IMR-90 (cell line): Measurements from ENCODE around the gene TENM4. TPM values are rescaled to one million over a fixed set of nuclear protein-coding genes. Genes with fewer than 3 reads are reported as not detected.

Source experiments
- ATAC-seq: fragments of 200-7000 bp; cut with Tn5 transposase; 2 replicates; pipeline ENCODE4 v1.9.1; 2020; ENCODE audit warnings: low read depth, mild to moderate bottlenecking, moderate library complexity
- BruUV-seq: library from RNA; stranded (reverse); fragments of 400-500 nt; replicated peaks from 2 replicates; lab custom pipeline; 2021; lab: Mats Ljungman, UMichigan
- CTCF ChIA-PET: fragments of 300-600 bp; formaldehyde crosslinking; extraction: SDS; loops from one replicate; lab custom pipeline; 2021; ENCODE audit warnings: antibody characterized with exemption; lab: Yijun Ruan, JAX
- POLR2A ChIA-PET: fragments of 300-600 bp; sonication (Branson Sonifier 250); formaldehyde crosslinking; loops from one replicate; lab custom pipeline; 2022; ENCODE audit warnings: antibody characterized with exemption; ENCODE audit not compliant: unreplicated experiment; lab: Charles Lee
- DNase-seq: peaks from one replicate; pipeline ENCODE4 v3.0.0; 2013
- H2AFZ ChIP-seq: replicated peaks from 2 replicates; pipeline ENCODE3; 2013; ENCODE audit warnings: low read length, mild to moderate bottlenecking; ENCODE audit not compliant: poor library complexity
- H2AK5ac ChIP-seq: 2 replicates; pipeline ENCODE4 v1.6.1; 2013; ENCODE audit warnings: low read depth, low read length, inconsistent platforms
- H2AK9ac ChIP-seq: replicated peaks from 2 replicates; pipeline ENCODE3; 2013; ENCODE audit warnings: mild to moderate bottlenecking, low read depth, low read length, moderate library complexity; ENCODE audit not compliant: poor library complexity
- H2BK120ac ChIP-seq: 2 replicates; pipeline ENCODE4 v1.6.1; 2013; ENCODE audit warnings: low read depth, low read length, inconsistent platforms
- H2BK15ac ChIP-seq: 3 replicates; pipeline ENCODE4 v1.6.1; 2013; ENCODE audit warnings: low read depth, low read length, inconsistent platforms
- H2BK20ac ChIP-seq: 2 replicates; pipeline ENCODE4 v1.6.1; 2013; ENCODE audit warnings: low read depth, mild to moderate bottlenecking, inconsistent platforms, low read length, moderate library complexity
- H2BK5ac ChIP-seq: 2 replicates; pipeline ENCODE4 v1.6.1; 2013; ENCODE audit warnings: mild to moderate bottlenecking, low read depth, low read length, inconsistent platforms; ENCODE audit not compliant: poor library complexity, severe bottlenecking
- H3K14ac ChIP-seq: replicated peaks from 2 replicates; pipeline ENCODE4 v1.6.1; 2013; ENCODE audit warnings: low read depth, low read length, inconsistent platforms
- H3K18ac ChIP-seq: 2 replicates; pipeline ENCODE4 v1.6.1; 2013; ENCODE audit warnings: low read depth, low read length, control low read depth
- H3K23ac ChIP-seq: 2 replicates; pipeline ENCODE4 v1.6.1; 2013; ENCODE audit warnings: low read depth, low read length, inconsistent platforms
- H3K27ac ChIP-seq: 2 replicates; pipeline ENCODE4 v1.5.1; 2013; ENCODE audit warnings: mild to moderate bottlenecking, control low read depth, low read length; ENCODE audit not compliant: insufficient read depth
- H3K27me3 ChIP-seq: 2 replicates; pipeline ENCODE4 v1.6.1; 2013; ENCODE audit warnings: low read length; ENCODE audit not compliant: control insufficient read depth, insufficient read depth
- H3K36me3 ChIP-seq: 2 replicates; pipeline ENCODE4 v1.6.1; 2013; ENCODE audit warnings: low read length, mixed read lengths; ENCODE audit not compliant: control insufficient read depth, insufficient read depth
- H3K4ac ChIP-seq: 2 replicates; pipeline ENCODE4 v1.6.1; 2013; ENCODE audit warnings: low read depth, low read length, inconsistent platforms
- H3K4me1 ChIP-seq: 2 replicates; pipeline ENCODE4 v1.6.1; 2013; ENCODE audit warnings: low read length, mixed read lengths; ENCODE audit not compliant: control insufficient read depth, insufficient read depth
- H3K4me2 ChIP-seq: 2 replicates; pipeline ENCODE4 v1.6.1; 2013; ENCODE audit warnings: low read depth, mild to moderate bottlenecking, control low read depth, low read length, moderate library complexity
- H3K4me3 ChIP-seq: 2 replicates; pipeline ENCODE4 v1.5.1; 2013; ENCODE audit warnings: low read depth, mild to moderate bottlenecking, control low read depth, low read length, moderate library complexity; ENCODE audit not compliant: insufficient read depth
- H3K56ac ChIP-seq: 2 replicates; pipeline ENCODE4 v1.6.1; 2013; ENCODE audit warnings: low read length, inconsistent platforms; ENCODE audit not compliant: insufficient read depth; ENCODE audit errors: extremely low read depth
- H3K79me1 ChIP-seq, 2 experiments: 2 replicates each; pipeline ENCODE4 v1.6.1; 2013; ENCODE audit warnings: low read length in 2 of 2, inconsistent platforms in 1 of 2, low read depth in 1 of 2
- H3K9ac ChIP-seq: 2 replicates; pipeline ENCODE4 v1.6.1; 2013; ENCODE audit warnings: low read depth, low read length, control low read depth
- H3K9me1 ChIP-seq: 2 replicates; pipeline ENCODE4 v1.6.1; 2013; ENCODE audit warnings: low read length, inconsistent platforms; ENCODE audit not compliant: insufficient read depth
- H3K9me3 ChIP-seq: 2 replicates; pipeline ENCODE4 v1.6.1; 2013; ENCODE audit warnings: low read length; ENCODE audit not compliant: control insufficient read depth, insufficient read depth
- H4K20me1 ChIP-seq: 2 replicates; pipeline ENCODE4 v1.6.1; 2013; ENCODE audit warnings: low read length, inconsistent platforms; ENCODE audit not compliant: insufficient read depth
- H4K5ac ChIP-seq: 2 replicates; pipeline ENCODE4 v1.6.1; 2013; ENCODE audit warnings: mild to moderate bottlenecking, low read depth, low read length, control low read depth
- H4K8ac ChIP-seq, 2 experiments: 2 replicates each; pipeline ENCODE4 v1.6.1; 2013; ENCODE audit warnings: low read depth in 2 of 2, low read length in 2 of 2, control low read depth in 1 of 2, inconsistent platforms in 1 of 2
- H4K91ac ChIP-seq: 2 replicates; pipeline ENCODE4 v1.6.1; 2013; ENCODE audit warnings: low read depth, low read length, inconsistent platforms; ENCODE audit not compliant: insufficient read depth
- BHLHE40 ChIP-seq: fragments of 150-350 bp; IDR thresholded peaks from 2 replicates; pipeline ENCODE4 v1.6.1; 2016; ENCODE audit warnings: mild to moderate bottlenecking, low read depth, low read length
- CEBPB ChIP-seq: IDR thresholded peaks from 2 replicates; pipeline ENCODE4 v1.6.1; 2012; ENCODE audit warnings: low read depth, low read length, improper control_type of control experiment
- FOS ChIP-seq: fragments of 150-350 bp; IDR thresholded peaks from 2 replicates; pipeline ENCODE4 v1.6.1; 2016; ENCODE audit warnings: low read depth, low read length
- NFE2L2 ChIP-seq: fragments of 150-350 bp; IDR thresholded peaks from 2 replicates; pipeline ENCODE4 v1.6.1; 2016; ENCODE audit warnings: low read depth, mild to moderate bottlenecking, low read length
- POLR2A ChIP-seq: IDR thresholded peaks from 2 replicates; pipeline ENCODE4 v1.6.1; 2012; ENCODE audit warnings: mild to moderate bottlenecking, low read depth, low read length
- SMC3 ChIP-seq: fragments of 150-350 bp; IDR thresholded peaks from 2 replicates; pipeline ENCODE4 v1.6.1; 2016; ENCODE audit warnings: low read depth, mild to moderate bottlenecking, antibody characterized with exemption, low read length, moderate library complexity
- WGBS, 2 experiments: methylation state at CpG; one replicate each; pipeline versions ENCODE4 v1.1.5 to v1.1.7; 2013; ENCODE audit warnings: missing lambda C conversion rate in 2 of 2; ENCODE audit not compliant: insufficient read length in 1 of 2; ENCODE audit errors: extremely low coverage in 2 of 2; 5-methylcytosine and 5-hydroxymethylcytosine counted together
- dilution Hi-C: fragments of 300-500 bp; cut with HindIII; formaldehyde crosslinking; loops from one replicate; pipeline ENCODE4 v1.14.3; 2018; ENCODE audit warnings: low sequenced_read_pairs; ENCODE audit not compliant: unreplicated experiment
- in situ Hi-C: fragments of 300-500 bp; cut with MboI; formaldehyde crosslinking; loops from 3 replicates; pipeline ENCODE4 v1.14.3; 2019; ENCODE audit warnings: low sequenced_read_pairs, inconsistent platforms, mixed read lengths
- intact Hi-C: fragments of 100-400 bp; cut with micrococcal nuclease; formaldehyde crosslinking; loops from 2 replicates; pipeline ENCODE4 v1.10.0; 2022
- polyA plus RNA-seq, 3 experiments: library from polyadenylated mRNA; depleted of rRNA; stranded (reverse); fragments of >200 nt; gene quantifications; 2 replicates each; pipeline ENCODE4 v1.2.3, GENCODE V29; 2012; ENCODE audit warnings: low replicate concordance in 1 of 3
- total RNA-seq: library from RNA; depleted of rRNA; stranded (reverse); fragments of >200 nt; gene quantifications from 2 replicates; pipeline ENCODE4 v1.2.3, GENCODE V29; 2012
- TF ChIP-seq, protein P1 (sequence below): conservative IDR thresholded peaks from 2 replicates; pipeline ENCODE4 v1.5.1; 2012; ENCODE audit warnings: mild to moderate bottlenecking, low read depth, low read length, improper control_type of control experiment

The TENM4 gene
- total and polyA plus RNA-seq, 2 of the 4 experiments (the other 2 are of a cell fraction): 7.4 to 9.0 TPM

DNA sequence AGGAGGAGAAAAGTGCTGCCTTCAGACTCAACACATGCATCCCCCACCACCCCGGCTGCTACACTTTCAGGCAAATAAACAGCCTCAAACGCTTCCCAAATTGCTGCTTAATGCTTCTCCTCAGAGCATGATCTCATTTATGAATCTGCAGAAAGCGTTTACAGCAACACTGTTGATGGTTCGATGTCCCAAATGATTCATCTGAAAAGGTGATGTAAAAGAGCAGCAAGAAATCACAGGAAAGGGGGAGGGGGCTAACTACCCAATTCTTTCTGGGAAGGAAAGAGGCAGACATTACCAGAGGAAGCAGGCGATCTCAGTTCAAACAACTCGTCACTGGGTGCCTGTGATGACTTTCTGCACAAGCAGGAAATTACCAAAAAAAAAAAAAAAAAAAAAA is 119.6 kb downstream of the TENM4 start:
- ChIA-PET CTCF (no interaction called here), POLR2A (interaction anchor here (0.6 kb wide), 1 partner anchor 36 kb away, joined by 3 read pairs; no protein-coding TSS in a partner anchor)
- no peak overlapping the region for H2BK20ac ChIP-seq
- no peak overlapping the region for H2AK5ac ChIP-seq
- no peak overlapping the region for H3K4ac ChIP-seq
- in situ Hi-C loops (no loop called here), intact Hi-C loops (no loop called here), dilution Hi-C loops (no loop called here)
- no peak overlapping the region for H3K23ac ChIP-seq
- H3K9me1 ChIP-seq: peaks cover 5% of the 10 kb centered on the region
- H4K5ac ChIP-seq: no peak overlapping the region
- no peaks in the 10 kb centered on the region; a peak in 1 of 4 replicates for H3K79me1 ChIP-seq
- no peaks in the 10 kb centered on the region for H4K20me1 ChIP-seq
- peak; percentile 81 for DNase-seq
- TF ChIP-seq POLR2A (peak; percentile 25; the same call in 1 of the 2 replicates), FOS (peak; percentile 10; the same call in 1 of the 2 replicates), BHLHE40 (peak; percentile 26; the same call in 1 of the 2 replicates), CEBPB (peak; percentile 75), SMC3 (no peak), NFE2L2 (0 out of 2 replicates have a peak, but pooled peaks have one; percentile 8)
- TF ChIP-seq, protein P1, sequence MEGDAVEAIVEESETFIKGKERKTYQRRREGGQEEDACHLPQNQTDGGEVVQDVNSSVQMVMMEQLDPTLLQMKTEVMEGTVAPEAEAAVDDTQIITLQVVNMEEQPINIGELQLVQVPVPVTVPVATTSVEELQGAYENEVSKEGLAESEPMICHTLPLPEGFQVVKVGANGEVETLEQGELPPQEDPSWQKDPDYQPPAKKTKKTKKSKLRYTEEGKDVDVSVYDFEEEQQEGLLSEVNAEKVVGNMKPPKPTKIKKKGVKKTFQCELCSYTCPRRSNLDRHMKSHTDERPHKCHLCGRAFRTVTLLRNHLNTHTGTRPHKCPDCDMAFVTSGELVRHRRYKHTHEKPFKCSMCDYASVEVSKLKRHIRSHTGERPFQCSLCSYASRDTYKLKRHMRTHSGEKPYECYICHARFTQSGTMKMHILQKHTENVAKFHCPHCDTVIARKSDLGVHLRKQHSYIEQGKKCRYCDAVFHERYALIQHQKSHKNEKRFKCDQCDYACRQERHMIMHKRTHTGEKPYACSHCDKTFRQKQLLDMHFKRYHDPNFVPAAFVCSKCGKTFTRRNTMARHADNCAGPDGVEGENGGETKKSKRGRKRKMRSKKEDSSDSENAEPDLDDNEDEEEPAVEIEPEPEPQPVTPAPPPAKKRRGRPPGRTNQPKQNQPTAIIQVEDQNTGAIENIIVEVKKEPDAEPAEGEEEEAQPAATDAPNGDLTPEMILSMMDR: no peak
- no peaks in the 10 kb centered on the region for H3K36me3 ChIP-seq
- peak overlapping the region; percentile 49; the same call in 1 of the 2 replicates for H3K27ac ChIP-seq
- H3K27me3 ChIP-seq: no peaks in the 10 kb centered on the region
- peak overlapping the region; percentile 30; the same call in 1 of the 2 replicates for H3K9ac ChIP-seq
- H3K9me3 ChIP-seq: no peaks in the 10 kb centered on the region
- H2BK120ac ChIP-seq: no peak overlapping the region
- H4K91ac ChIP-seq: no peak overlapping the region
- no peak overlapping the region for H4K8ac ChIP-seq
- H3K4me3 ChIP-seq: no peak overlapping the region
- H3K56ac ChIP-seq: no peak overlapping the region
- BruUV-seq: no TSS peak
- no peak overlapping the region for H3K14ac ChIP-seq
- H2BK15ac ChIP-seq: no peak overlapping the region
- no CpG with 5 or more reads among the region's 6 CpGs for WGBS, 2 experiments
- no peak overlapping the region for H2BK5ac ChIP-seq
- H3K4me1 ChIP-seq: peaks cover 6% of the 10 kb centered on the region; the same call in 1 of the 2 replicates
- no peak overlapping the region for H2AK9ac ChIP-seq
- peak overlapping the region; percentile 58; the same call in 1 of the 2 replicates for H3K4me2 ChIP-seq
- H2AFZ ChIP-seq: no peak overlapping the region
- H3K18ac ChIP-seq: no peak overlapping the region; the same call in 1 of the 2 replicates
- ATAC-seq: peak; percentile 65
